Mesendoderm (in vitro differentiated cells): ENCODE results near the gene PNMA8C.

Source experiments
- DNase-seq: peaks from one replicate; pipeline ENCODE4 v3.0.0; 2013
- H2AK5ac ChIP-seq: 2 replicates; pipeline ENCODE4 v1.6.1; 2013; ENCODE audit warnings: low read length, inconsistent platforms
- H2BK120ac ChIP-seq: 2 replicates; pipeline ENCODE4 v1.6.1; 2013; ENCODE audit warnings: low read depth, mild to moderate bottlenecking, low read length, moderate library complexity, mixed read lengths
- H2BK15ac ChIP-seq: replicated peaks from 2 replicates; pipeline ENCODE4 v1.6.1; 2013; ENCODE audit warnings: low read depth, mild to moderate bottlenecking, moderate library complexity
- H2BK5ac ChIP-seq: 2 replicates; pipeline ENCODE4 v1.6.1; 2013; ENCODE audit warnings: low read length, inconsistent platforms
- H3K18ac ChIP-seq: 2 replicates; pipeline ENCODE4 v1.6.1; 2013; ENCODE audit warnings: mild to moderate bottlenecking, low read length, mixed read lengths
- H3K23ac ChIP-seq: one replicate; pipeline ENCODE4 v1.6.1; 2013; ENCODE audit warnings: low read length
- H3K27ac ChIP-seq: 2 replicates; pipeline ENCODE4 v1.5.1; 2013; ENCODE audit warnings: low read depth, mild to moderate bottlenecking, inconsistent platforms, low read length, moderate library complexity
- H3K27me3 ChIP-seq: 2 replicates; pipeline ENCODE4 v1.6.1; 2013; ENCODE audit warnings: low read length, control low read depth, mild to moderate bottlenecking, inconsistent platforms; ENCODE audit not compliant: insufficient read depth, poor library complexity
- H3K36me3 ChIP-seq: 2 replicates; pipeline ENCODE4 v1.6.1; 2013; ENCODE audit warnings: low read length, inconsistent platforms; ENCODE audit not compliant: control insufficient read depth, insufficient read depth
- H3K4ac ChIP-seq: one replicate; pipeline ENCODE4 v1.6.1; 2013; ENCODE audit warnings: low read depth, mild to moderate bottlenecking, low read length, moderate library complexity
- H3K4me1 ChIP-seq: 2 replicates; pipeline ENCODE4 v1.6.1; 2013; ENCODE audit warnings: low read depth, low read length, inconsistent platforms; ENCODE audit not compliant: control insufficient read depth
- H3K4me2 ChIP-seq: 2 replicates; pipeline ENCODE4 v1.6.1; 2013; ENCODE audit warnings: low read length
- H3K4me3 ChIP-seq: 2 replicates; pipeline ENCODE4 v1.5.1; 2013; ENCODE audit warnings: mild to moderate bottlenecking, low read length
- H3K56ac ChIP-seq: one replicate; pipeline ENCODE4 v1.6.1; 2013; ENCODE audit warnings: low read length
- H3K79me1 ChIP-seq: 2 replicates; pipeline ENCODE4 v1.6.1; 2013; ENCODE audit warnings: low read length, inconsistent platforms
- H3K79me2 ChIP-seq: 2 replicates; pipeline ENCODE4 v1.6.1; 2013; ENCODE audit warnings: mild to moderate bottlenecking, low read length; ENCODE audit not compliant: control insufficient read depth, insufficient read depth
- H3K9ac ChIP-seq: 2 replicates; pipeline ENCODE4 v1.6.1; 2013; ENCODE audit warnings: low read length, inconsistent platforms
- H4K5ac ChIP-seq: one replicate; pipeline ENCODE4 v1.6.1; 2013; ENCODE audit warnings: low read length
- H4K8ac ChIP-seq: one replicate; pipeline ENCODE4 v1.6.1; 2013; ENCODE audit warnings: low read depth, mild to moderate bottlenecking, control low read depth, low read length, moderate library complexity
- WGBS: extraction: QIAGEN DNeasy Blood & Tissue Kit; methylation state at CpG from one replicate; pipeline ENCODE4 v1.1.7; 2013; ENCODE audit warnings: low lambda C conversion rate, missing lambda C conversion rate; ENCODE audit not compliant: insufficient coverage; ENCODE audit errors: extremely low coverage; 5-methylcytosine and 5-hydroxymethylcytosine counted together

PNMA8C gene

DNA sequence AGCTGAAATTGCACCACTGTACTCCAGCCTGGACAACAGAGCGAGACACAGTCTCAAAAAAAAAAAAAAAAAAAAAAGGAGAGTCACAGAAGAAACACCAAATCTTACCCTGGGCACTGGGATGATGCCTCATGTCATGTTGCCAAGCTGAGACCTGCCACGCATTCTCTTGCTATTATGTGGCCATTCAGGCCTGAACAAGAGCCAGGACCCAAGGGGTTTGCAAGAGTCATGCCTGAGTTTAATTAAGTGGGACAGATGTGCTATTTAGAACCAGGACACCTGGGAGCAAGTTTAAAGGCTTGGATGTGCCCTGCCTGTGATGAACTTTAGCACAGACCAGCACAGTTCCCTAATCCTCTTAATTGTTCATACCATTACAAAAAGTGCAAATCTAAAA, 32.8 kb upstream of the PNMA8C start:
- Histone ChIP-seq H2BK120ac (no peak overlapping the region), H3K4me1 (no peaks in the 10 kb centered on the region), H2BK15ac (no peak overlapping the region), H3K27me3 (no peaks in the 10 kb centered on the region), H3K18ac (no peak overlapping the region), H3K79me2 (no peaks in the 10 kb centered on the region), H3K36me3 (no peaks in the 10 kb centered on the region), H3K9ac (no peak overlapping the region), H2AK5ac (no peak overlapping the region), H3K56ac (no peak overlapping the region), H3K4me2 (no peak overlapping the region), H3K27ac (no peak overlapping the region), H4K5ac (no peak overlapping the region), H3K4me3 (no peak overlapping the region), H4K8ac (no peak overlapping the region), H3K79me1 (no peaks in the 10 kb centered on the region), H3K4ac (no peak overlapping the region), H3K23ac (no peak overlapping the region), H2BK5ac (no peak overlapping the region)
- no peak for DNase-seq
- WGBS = no CpG with 5 or more reads among the region's 2 CpGs

GRCh38 chr19:46460981-46461380, 32.2 kb upstream of the PNMA8C start:
- Histone ChIP-seq H3K18ac (no peak overlapping the region), H3K9ac (no peak overlapping the region), H2BK15ac (no peak overlapping the region), H3K36me3 (no peaks in the 10 kb centered on the region), H4K5ac (no peak overlapping the region), H3K27ac (no peak overlapping the region), H3K79me1 (no peaks in the 10 kb centered on the region), H2BK120ac (no peak overlapping the region), H3K27me3 (no peaks in the 10 kb centered on the region), H2BK5ac (no peak overlapping the region), H3K79me2 (no peaks in the 10 kb centered on the region), H3K23ac (no peak overlapping the region), H3K4me3 (no peak overlapping the region), H3K4ac (no peak overlapping the region), H3K56ac (no peak overlapping the region), H3K4me1 (no peaks in the 10 kb centered on the region), H4K8ac (no peak overlapping the region), H3K4me2 (no peak overlapping the region), H2AK5ac (no peak overlapping the region)
- no CpG with 5 or more reads among the region's 1 CpG for WGBS
- no peak for DNase-seq

DNA sequence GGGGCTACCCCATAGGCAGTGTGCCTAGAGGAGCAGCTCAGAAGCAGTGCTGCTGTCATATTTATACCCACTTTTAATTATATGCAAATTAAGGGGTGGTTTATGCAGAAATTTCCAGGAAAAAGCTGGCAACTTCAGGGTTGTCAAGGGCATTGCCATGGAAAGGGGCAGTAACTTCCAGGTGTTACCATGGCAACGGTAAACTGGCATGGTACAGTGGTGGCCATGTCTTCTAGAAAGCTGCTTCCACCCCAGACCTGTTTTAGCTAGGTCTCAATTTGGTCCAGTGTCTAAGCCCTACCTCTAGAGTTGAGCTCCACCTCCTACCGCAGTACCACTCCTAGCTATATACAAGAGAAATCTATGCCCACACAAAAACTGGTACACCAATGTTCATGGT, 31.3 kb upstream of the PNMA8C start:
- no peak overlapping the region for H3K4me2 ChIP-seq
- no peaks in the 10 kb centered on the region for H3K79me2 ChIP-seq
- no peak overlapping the region for H4K8ac ChIP-seq
- no peak overlapping the region for H3K4ac ChIP-seq
- H3K9ac ChIP-seq = no peak overlapping the region
- H3K27ac ChIP-seq = no peak overlapping the region
- H2BK15ac ChIP-seq = no peak overlapping the region
- H3K4me1 ChIP-seq = no peaks in the 10 kb centered on the region
- no peak overlapping the region for H3K18ac ChIP-seq
- H4K5ac ChIP-seq = no peak overlapping the region
- no peaks in the 10 kb centered on the region for H3K27me3 ChIP-seq
- no peaks in the 10 kb centered on the region for H3K79me1 ChIP-seq
- no peak overlapping the region for H3K56ac ChIP-seq
- H2BK120ac ChIP-seq = no peak overlapping the region
- H3K23ac ChIP-seq = no peak overlapping the region
- no peak for DNase-seq
- no peak overlapping the region for H2BK5ac ChIP-seq
- no peaks in the 10 kb centered on the region for H3K36me3 ChIP-seq
- H3K4me3 ChIP-seq = no peak overlapping the region
- H2AK5ac ChIP-seq = no peak overlapping the region
- no CpG with 5 or more reads among the region's 2 CpGs for WGBS

- DNase-seq = no peak
Observed at GRCh38 chr19:46456930-46457329, 28.2 kb upstream of the PNMA8C start.

DNA sequence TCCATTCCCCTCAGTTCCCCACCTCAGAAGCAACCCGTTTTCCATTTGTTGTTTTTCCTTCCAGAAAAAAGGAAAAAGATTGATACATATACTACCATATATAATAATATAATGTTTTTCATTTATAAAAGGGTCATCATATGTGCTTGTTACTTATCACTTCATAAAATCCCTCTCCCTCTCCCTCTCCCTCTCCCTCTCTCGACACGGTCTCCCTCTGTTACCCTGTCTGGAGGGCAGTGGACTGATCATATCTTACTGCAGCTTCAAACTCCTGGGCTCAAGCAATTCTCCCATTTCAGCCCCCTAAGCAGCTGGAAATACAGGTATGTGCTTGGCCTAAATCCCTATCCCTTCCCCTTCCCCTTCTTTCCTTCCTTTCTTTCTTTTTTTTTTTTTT, 25.5 kb upstream of the PNMA8C start:
- Histone ChIP-seq H3K4me1 (no peaks in the 10 kb centered on the region), H3K79me2 (no peaks in the 10 kb centered on the region), H3K56ac (no peak overlapping the region), H3K79me1 (no peaks in the 10 kb centered on the region), H3K4me3 (no peak overlapping the region), H3K4me2 (no peak overlapping the region), H3K18ac (no peak overlapping the region), H2BK120ac (no peak overlapping the region), H3K9ac (no peak overlapping the region), H3K27me3 (no peaks in the 10 kb centered on the region), H3K27ac (no peak overlapping the region), H2BK5ac (no peak overlapping the region), H3K4ac (no peak overlapping the region), H2AK5ac (no peak overlapping the region), H3K23ac (no peak overlapping the region), H3K36me3 (no peaks in the 10 kb centered on the region), H4K5ac (no peak overlapping the region), H2BK15ac (no peak overlapping the region), H4K8ac (no peak overlapping the region)
- DNase-seq = no peak
- WGBS = no CpG with 5 or more reads among the region's 3 CpGs

More at GRCh38 chr19:46456930-46457329, 28.2 kb upstream of the PNMA8C start:
- Histone ChIP-seq H3K4ac (no peak overlapping the region), H3K27me3 (no peaks in the 10 kb centered on the region), H3K56ac (no peak overlapping the region), H3K79me2 (no peaks in the 10 kb centered on the region), H3K27ac (no peak overlapping the region), H3K36me3 (no peaks in the 10 kb centered on the region), H4K5ac (no peak overlapping the region), H2AK5ac (no peak overlapping the region), H2BK5ac (no peak overlapping the region), H3K4me1 (no peaks in the 10 kb centered on the region), H2BK120ac (no peak overlapping the region), H3K4me2 (no peak overlapping the region), H3K9ac (no peak overlapping the region), H3K18ac (no peak overlapping the region), H4K8ac (no peak overlapping the region), H2BK15ac (no peak overlapping the region), H3K79me1 (no peaks in the 10 kb centered on the region), H3K4me3 (no peak overlapping the region), H3K23ac (no peak overlapping the region)
- WGBS = no CpG with 5 or more reads among the region's 5 CpGs

- WGBS = no CpG with 5 or more reads among the region's 6 CpGs
Observed at GRCh38 chr19:46453661-46454060, 24.9 kb upstream of the PNMA8C start.

More at GRCh38 chr19:46453661-46454060, 24.9 kb upstream of the PNMA8C start:
- Histone ChIP-seq H2BK5ac (no peak overlapping the region), H4K5ac (no peak overlapping the region), H3K4me2 (no peak overlapping the region), H3K4me3 (no peak overlapping the region), H2AK5ac (no peak overlapping the region), H3K79me1 (no peaks in the 10 kb centered on the region), H3K56ac (no peak overlapping the region), H3K36me3 (no peaks in the 10 kb centered on the region), H3K27me3 (no peaks in the 10 kb centered on the region), H3K23ac (no peak overlapping the region), H3K4me1 (no peaks in the 10 kb centered on the region), H2BK15ac (no peak overlapping the region), H2BK120ac (no peak overlapping the region), H4K8ac (no peak overlapping the region), H3K9ac (no peak overlapping the region), H3K18ac (no peak overlapping the region), H3K4ac (no peak overlapping the region), H3K27ac (no peak overlapping the region), H3K79me2 (no peaks in the 10 kb centered on the region)
- no peak for DNase-seq
